Smooth muscle cell (in vitro differentiated cells): Measurements from ENCODE around the gene ARVCF. TPM values are rescaled to one million over a fixed set of nuclear protein-coding genes. Genes with fewer than 3 reads are reported as not detected.

Experiments
- DNase-seq: peaks from one replicate; lab custom pipeline; 2025; ENCODE audit not compliant: unreplicated experiment; lab: John Stamatoyannopoulos, UW
- H2AFZ ChIP-seq: fragments of 200-600 bp; sonication (generic); 2 replicates; pipeline ENCODE4 v1.6.0; 2016; ENCODE audit warnings: antibody characterized with exemption, low read depth, mild to moderate bottlenecking
- H3F3A ChIP-seq: fragments of 200-600 bp; sonication (generic); 2 replicates; pipeline ENCODE4 v1.6.0; 2017; ENCODE audit warnings: antibody characterized with exemption, low read depth
- H3K27ac ChIP-seq: fragments of 200-600 bp; sonication (generic); 2 replicates; pipeline ENCODE4 v1.5.1; 2016; ENCODE audit warnings: low read depth, mild to moderate bottlenecking
- H3K27me3 ChIP-seq: fragments of 200-600 bp; sonication (generic); 2 replicates; pipeline ENCODE4 v1.6.1; 2016; ENCODE audit warnings: low read depth, mild to moderate bottlenecking
- H3K36me3 ChIP-seq: fragments of 200-600 bp; sonication (generic); 2 replicates; pipeline ENCODE4 v1.5.1; 2016; ENCODE audit warnings: low read depth
- H3K4me1 ChIP-seq: fragments of 200-600 bp; sonication (generic); 2 replicates; pipeline ENCODE4 v1.5.1; 2016; ENCODE audit warnings: low read depth
- H3K4me2 ChIP-seq: fragments of 200-600 bp; sonication (generic); 2 replicates; pipeline ENCODE4 v1.6.0; 2016; ENCODE audit warnings: mild to moderate bottlenecking
- H3K4me3 ChIP-seq: fragments of 200-600 bp; sonication (generic); 2 replicates; pipeline ENCODE4 v1.5.1; 2016; ENCODE audit warnings: mild to moderate bottlenecking
- H3K79me2 ChIP-seq: fragments of 200-600 bp; sonication (generic); 2 replicates; pipeline ENCODE4 v1.6.0; 2016; ENCODE audit warnings: low read depth, mild to moderate bottlenecking
- H3K9ac ChIP-seq: fragments of 200-600 bp; sonication (generic); 2 replicates; pipeline ENCODE4 v1.6.0; 2016; ENCODE audit warnings: low read depth
- H3K9me3 ChIP-seq: fragments of 200-600 bp; sonication (generic); replicated peaks from 2 replicates; pipeline ENCODE4 v1.5.1; 2016; ENCODE audit warnings: low read depth
- H4K20me1 ChIP-seq: fragments of 200-600 bp; sonication (generic); 2 replicates; pipeline ENCODE4 v1.6.0; 2016; ENCODE audit warnings: low read depth
- CTCF ChIP-seq: fragments of 200-600 bp; sonication (generic); IDR thresholded peaks from 2 replicates; pipeline ENCODE4 v1.5.1; 2017; ENCODE audit warnings: borderline replicate concordance, mild to moderate bottlenecking, antibody characterized with exemption; ENCODE audit not compliant: insufficient read depth, poor library complexity, severe bottlenecking
- WGBS: methylation state at CpG from one replicate; pipeline ENCODE4 v1.1.7; 2016; ENCODE audit warnings: low lambda C conversion rate; 5-methylcytosine and 5-hydroxymethylcytosine counted together
- polyA plus RNA-seq: library from polyadenylated mRNA; unstranded; fragments of >200 nt; fragmentation: Nextera tagmentation; extraction: Ambion mirVana; gene quantifications from 2 replicates; pipeline ENCODE4 v1.2.1, GENCODE V29; 2016
- total RNA-seq: library from RNA; depleted of rRNA; stranded (reverse); fragments of >200 nt; gene quantifications from 2 replicates; pipeline ENCODE4 v1.2.3, GENCODE V29; 2014

ARVCF gene
- total and polyA plus RNA-seq, 2 experiments from 2014 or later = 5.4 to 10.6 TPM

DNA sequence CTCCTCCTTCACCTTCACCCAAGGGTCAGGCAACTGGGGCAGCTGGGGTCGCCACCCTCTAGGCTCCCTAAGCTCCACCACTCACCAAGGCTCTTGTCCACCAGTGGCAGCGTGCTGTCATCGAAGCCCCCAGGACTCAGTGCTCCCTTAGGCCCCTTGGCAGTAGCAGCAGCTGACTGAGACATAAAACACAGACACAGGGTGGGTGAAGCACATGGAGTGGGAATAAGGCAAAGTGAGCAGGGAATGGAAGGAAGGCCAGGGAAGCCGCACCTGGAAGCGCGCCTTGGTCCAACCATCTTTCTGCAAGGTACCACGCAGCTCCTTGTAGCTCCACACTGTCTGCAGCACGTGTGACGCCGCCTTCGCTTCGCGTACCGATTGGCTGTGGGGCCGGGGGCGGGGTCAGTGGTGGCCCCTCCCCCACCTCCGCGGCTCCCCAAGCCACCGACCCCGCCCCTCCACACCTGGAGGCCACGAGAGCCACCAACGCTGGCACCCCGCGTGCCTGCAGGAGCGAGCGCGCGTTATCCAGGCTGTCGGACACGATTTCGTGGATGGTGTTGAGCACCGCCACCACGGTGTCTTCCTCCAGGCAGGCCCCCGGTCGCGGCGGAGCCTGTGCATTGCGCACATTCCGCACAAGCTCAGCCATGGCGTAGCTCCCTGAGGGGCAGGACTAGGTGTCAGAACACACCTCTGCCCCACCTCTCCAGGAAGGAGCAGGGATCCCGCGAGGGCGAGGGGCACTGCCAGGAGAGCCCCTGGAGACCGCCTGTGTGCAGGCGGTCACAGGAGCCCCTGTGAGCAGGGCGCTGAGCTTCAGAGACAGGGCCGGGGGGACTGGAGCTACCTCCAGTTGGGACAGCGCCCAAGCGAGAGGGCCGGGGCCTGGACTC lies 43.7 kb downstream of the ARVCF start:
- H2AFZ ChIP-seq = no peak overlapping the region
- WGBS = 94% methylated on average over 36 of the region's 50 CpGs

GRCh38 chr22:19972251-19972650 lies 44.4 kb downstream of the ARVCF start:
- no peaks in the 10 kb centered on the region for H3K9me3 ChIP-seq
- H3K4me3 ChIP-seq = no peak overlapping the region
- H3K27ac ChIP-seq = no peak overlapping the region
- TF ChIP-seq CTCF = no peak
- no peaks in the 10 kb centered on the region for H3F3A ChIP-seq
- H3K4me2 ChIP-seq = no peak overlapping the region
- no peaks in the 10 kb centered on the region for H3K36me3 ChIP-seq
- no peaks in the 10 kb centered on the region for H4K20me1 ChIP-seq
- no peaks in the 10 kb centered on the region for H3K27me3 ChIP-seq
- H3K9ac ChIP-seq = no peak overlapping the region
- no peaks in the 10 kb centered on the region for H3K79me2 ChIP-seq
- H3K4me1 ChIP-seq = peaks cover 6% of the 10 kb centered on the region
- WGBS = 98% methylated on average over 9 of the region's 9 CpGs
- no peak for DNase-seq
- H2AFZ ChIP-seq = no peak overlapping the region

More for the DNA sequence above, 43.7 kb downstream of the ARVCF start:
- Histone ChIP-seq H3K4me3 (no peak overlapping the region), H4K20me1 (no peaks in the 10 kb centered on the region), H3K4me2 (no peak overlapping the region), H3K36me3 (no peaks in the 10 kb centered on the region), H3F3A (no peaks in the 10 kb centered on the region), H3K27me3 (no peaks in the 10 kb centered on the region), H3K9me3 (no peaks in the 10 kb centered on the region), H3K9ac (no peak overlapping the region), H3K27ac (no peak overlapping the region), H3K4me1 (peaks cover 6% of the 10 kb centered on the region), H3K79me2 (no peaks in the 10 kb centered on the region)
- no peak for DNase-seq
- TF ChIP-seq CTCF = no peak

DNA sequence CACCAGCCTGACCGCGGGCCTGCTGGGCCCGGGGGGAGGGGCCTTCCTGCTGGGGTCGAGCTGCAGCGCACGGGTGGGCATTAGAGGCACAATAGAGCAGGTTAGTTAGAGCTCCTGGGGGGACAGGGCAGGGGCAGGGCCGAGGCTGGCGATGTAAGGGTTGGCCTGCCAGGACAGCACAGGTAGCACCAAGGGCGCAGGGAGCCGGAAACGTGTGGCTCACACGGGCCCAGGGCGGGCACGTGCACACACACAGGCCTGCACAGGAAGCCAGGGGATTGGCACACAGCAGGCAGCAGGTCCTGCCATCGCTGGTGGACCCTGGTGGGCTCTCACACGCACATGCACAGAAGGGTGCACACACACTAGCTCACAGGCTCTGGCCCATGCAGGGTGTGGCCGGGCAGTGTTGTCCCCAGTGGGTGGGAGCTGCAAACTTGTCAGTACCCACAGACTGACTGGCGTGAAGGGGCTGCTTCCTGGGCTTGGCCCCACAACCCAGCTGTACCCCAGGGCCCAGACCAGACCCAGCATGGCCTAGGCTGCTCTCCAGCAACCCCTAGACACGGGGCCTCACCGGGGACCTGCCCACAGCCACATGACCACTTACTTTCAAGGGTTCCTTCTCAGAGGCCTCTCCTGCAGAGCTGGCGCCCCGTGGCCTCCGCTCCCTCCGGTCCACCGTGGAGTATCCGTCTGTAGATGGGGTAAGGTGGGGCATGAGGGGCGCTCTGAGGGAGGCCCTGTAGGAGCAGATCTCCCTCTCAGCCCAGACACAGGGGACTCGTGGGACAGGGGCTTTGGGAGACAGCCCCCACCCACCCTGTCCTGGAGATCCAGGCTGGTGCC lies 45.1 kb downstream of the ARVCF start:
- Histone ChIP-seq H3K9me3 (no peaks in the 10 kb centered on the region), H3K4me3 (no peak overlapping the region), H3K4me1 (peaks cover 6% of the 10 kb centered on the region), H3F3A (no peaks in the 10 kb centered on the region), H3K36me3 (no peaks in the 10 kb centered on the region), H2AFZ (no peak overlapping the region), H3K27me3 (no peaks in the 10 kb centered on the region), H3K9ac (no peak overlapping the region), H3K79me2 (no peaks in the 10 kb centered on the region), H3K4me2 (no peak overlapping the region), H4K20me1 (no peaks in the 10 kb centered on the region), H3K27ac (no peak overlapping the region)
- no peak for DNase-seq
- WGBS = 94% methylated on average over 27 of the region's 28 CpGs
- no peak for TF ChIP-seq CTCF
